ENCODE results near the gene CAPN8.

Gene CAPN8

GRCh38 chr1:223617323-223618070 is 48.0 kb downstream of the CAPN8 start:
- peak; percentile 40 for DNase-seq (ENCODE audit: low spot score)

- DNase-seq (ENCODE audit: low spot score): no peak
Observed at GRCh38 chr1:223616586-223616985, 48.9 kb downstream of the CAPN8 start.

- DNase-seq (ENCODE audit: low spot score): peak; percentile 82
Observed at GRCh38 chr1:223611936-223612335, 53.6 kb downstream of the CAPN8 start.

GRCh38 chr1:223609977-223610376 is 55.5 kb downstream of the CAPN8 start:
- no peak for DNase-seq (ENCODE audit: low spot score)

- no peak for DNase-seq (ENCODE audit: low spot score)
Observed at GRCh38 chr1:223609066-223609465, 56.4 kb downstream of the CAPN8 start.

- no peak for DNase-seq (ENCODE audit: low spot score)
Observed at GRCh38 chr1:223558512-223558911, 107.0 kb downstream of the CAPN8 start.

GRCh38 chr1:223557130-223557475 is 108.4 kb downstream of the CAPN8 start:
- no peak for DNase-seq (ENCODE audit: low spot score)

GRCh38 chr1:223556414-223557129 is 108.9 kb downstream of the CAPN8 start:
- DNase-seq (ENCODE audit: low spot score): peak; percentile 47

- no peak for DNase-seq (ENCODE audit: low spot score)
Observed at GRCh38 chr1:223553957-223554356, 111.5 kb downstream of the CAPN8 start.

GRCh38 chr1:223551610-223552009 is 113.9 kb downstream of the CAPN8 start:
- no peak for DNase-seq (ENCODE audit: low spot score)

GRCh38 chr1:223549740-223550139 is 115.8 kb downstream of the CAPN8 start:
- DNase-seq (ENCODE audit: low spot score): no peak

- no peak for DNase-seq (ENCODE audit: low spot score)
Observed at GRCh38 chr1:223547316-223548114, 118.0 kb downstream of the CAPN8 start.

GRCh38 chr1:223545343-223545742 is 120.2 kb downstream of the CAPN8 start:
- no peak for DNase-seq (ENCODE audit: low spot score)

GRCh38 chr1:223543560-223543959 is 121.9 kb downstream of the CAPN8 start:
- no peak for DNase-seq (ENCODE audit: low spot score)

- DNase-seq (ENCODE audit: low spot score): no peak
Observed at GRCh38 chr1:223542831-223543230, 122.7 kb downstream of the CAPN8 start.

GRCh38 chr1:223540485-223541106 is 124.9 kb downstream of the CAPN8 start:
- DNase-seq (ENCODE audit: low spot score): no peak

GRCh38 chr1:223539750-223540149 is 125.8 kb downstream of the CAPN8 start:
- no peak for DNase-seq (ENCODE audit: low spot score)

- no peak for DNase-seq (ENCODE audit: low spot score)
Observed at GRCh38 chr1:223538981-223539380, 126.5 kb downstream of the CAPN8 start.

GRCh38 chr1:223535319-223535718 is 130.2 kb downstream of the CAPN8 start:
- no peak for DNase-seq (ENCODE audit: low spot score)

GRCh38 chr1:223534677-223535076 is 130.8 kb downstream of the CAPN8 start:
- no peak for DNase-seq (ENCODE audit: low spot score)

GRCh38 chr1:223533708-223534107 is 131.8 kb downstream of the CAPN8 start:
- no peak for DNase-seq (ENCODE audit: low spot score)

GRCh38 chr1:223531742-223532341 is 133.7 kb downstream of the CAPN8 start:
- peak; percentile 58 for DNase-seq (ENCODE audit: low spot score)
